ENCODE results near the gene ANKRD13B.
A peak's percentile ranks its signal among the peaks of the same experiment; 100 is the strongest.

ANKRD13B gene

GRCh38 chr17:29653995-29654714 is 61.2 kb downstream of the ANKRD13B start:
- no peak for DNase-seq

DNA sequence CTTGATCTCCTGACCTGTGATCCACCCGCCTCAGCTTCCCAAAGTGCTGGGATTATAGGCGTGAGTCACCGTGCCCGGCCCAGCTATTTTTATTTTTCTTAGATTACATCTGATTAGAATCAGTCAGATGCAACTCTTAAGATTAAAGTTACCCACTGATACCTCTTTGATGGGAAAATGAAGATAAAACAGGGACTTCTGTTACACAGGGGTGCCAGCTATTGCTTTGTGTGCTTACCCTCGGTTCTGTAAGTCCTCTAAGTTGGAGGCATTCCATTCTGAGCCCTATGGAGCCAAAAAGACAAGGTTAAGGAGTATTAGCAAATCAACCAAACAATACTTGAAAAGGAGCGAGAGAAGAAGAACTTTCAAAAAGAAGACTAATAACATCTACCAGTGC is 62.4 kb downstream of the ANKRD13B start:
- no peak for DNase-seq

GRCh38 chr17:29659155-29659554 is 66.2 kb downstream of the ANKRD13B start:
- DNase-seq = no peak

GRCh38 chr17:29661213-29661612 is 68.3 kb downstream of the ANKRD13B start:
- peak; percentile 25 for DNase-seq

DNA sequence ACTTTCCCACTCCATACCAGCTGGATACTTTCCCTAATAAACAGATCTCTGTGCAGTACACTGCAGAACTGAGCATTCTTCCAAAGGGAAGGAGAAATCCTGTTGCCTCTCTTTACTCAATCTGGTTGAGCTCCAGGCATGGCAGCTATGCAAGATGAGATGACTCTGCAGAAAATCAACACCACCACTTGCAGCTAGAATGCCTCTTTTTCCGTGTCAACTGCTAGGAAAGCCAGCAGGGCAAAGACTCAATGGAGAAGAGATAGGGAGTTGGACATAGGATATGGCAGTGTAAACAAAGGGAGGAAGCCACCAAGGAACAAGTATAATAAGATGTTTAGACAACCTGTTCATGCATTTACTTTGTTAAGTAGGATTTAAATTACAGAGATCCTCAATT is 70.2 kb downstream of the ANKRD13B start:
- DNase-seq = peak; percentile 47

Data from NCI-H146 (cell line).